Ovary (tissue), 3 donors: ENCODE measurements around the gene SLC25A47.

Experiments
- POLR2A ChIP-seq: fragments of 450-650 bp; IDR thresholded peaks from one replicate; pipeline ENCODE4 v1.6.1; 2017; ENCODE audit warnings: antibody characterized with exemption, mild to moderate bottlenecking, moderate library complexity
- TF ChIP-seq, protein P1 (sequence below), 3 donors: fragments of 450-650 bp in 2 of 3; fragments of 200-600 bp in 1 of 3; IDR thresholded peaks; one replicate each; pipeline versions ENCODE4 v1.5.1 to v1.8.0; 2016 to 2022; ENCODE audit warnings: antibody characterized with exemption in 3 of 3, mild to moderate bottlenecking in 1 of 3
- donor health status: DM: no; HTN: no; CAD: no.

- no peak for TF ChIP-seq POLR2A
- TF ChIP-seq, protein P1, sequence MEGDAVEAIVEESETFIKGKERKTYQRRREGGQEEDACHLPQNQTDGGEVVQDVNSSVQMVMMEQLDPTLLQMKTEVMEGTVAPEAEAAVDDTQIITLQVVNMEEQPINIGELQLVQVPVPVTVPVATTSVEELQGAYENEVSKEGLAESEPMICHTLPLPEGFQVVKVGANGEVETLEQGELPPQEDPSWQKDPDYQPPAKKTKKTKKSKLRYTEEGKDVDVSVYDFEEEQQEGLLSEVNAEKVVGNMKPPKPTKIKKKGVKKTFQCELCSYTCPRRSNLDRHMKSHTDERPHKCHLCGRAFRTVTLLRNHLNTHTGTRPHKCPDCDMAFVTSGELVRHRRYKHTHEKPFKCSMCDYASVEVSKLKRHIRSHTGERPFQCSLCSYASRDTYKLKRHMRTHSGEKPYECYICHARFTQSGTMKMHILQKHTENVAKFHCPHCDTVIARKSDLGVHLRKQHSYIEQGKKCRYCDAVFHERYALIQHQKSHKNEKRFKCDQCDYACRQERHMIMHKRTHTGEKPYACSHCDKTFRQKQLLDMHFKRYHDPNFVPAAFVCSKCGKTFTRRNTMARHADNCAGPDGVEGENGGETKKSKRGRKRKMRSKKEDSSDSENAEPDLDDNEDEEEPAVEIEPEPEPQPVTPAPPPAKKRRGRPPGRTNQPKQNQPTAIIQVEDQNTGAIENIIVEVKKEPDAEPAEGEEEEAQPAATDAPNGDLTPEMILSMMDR (IDR thresholded peaks at IDR 0.05) = no peak
Observed at GRCh38 chr14:100288382-100289185, 34.6 kb upstream of the SLC25A47 start.
